Measurements from ENCODE around the gene ANKRD37. TPM values are rescaled to one million over a fixed set of nuclear protein-coding genes. Genes with fewer than 3 reads are reported as not detected.

Gene ANKRD37
- total and polyA plus RNA-seq, 2 donors (not counting 3 experiments of a cell fraction or from before 2014, with no cell fraction given), result 4.0 to 5.8 TPM

DNA sequence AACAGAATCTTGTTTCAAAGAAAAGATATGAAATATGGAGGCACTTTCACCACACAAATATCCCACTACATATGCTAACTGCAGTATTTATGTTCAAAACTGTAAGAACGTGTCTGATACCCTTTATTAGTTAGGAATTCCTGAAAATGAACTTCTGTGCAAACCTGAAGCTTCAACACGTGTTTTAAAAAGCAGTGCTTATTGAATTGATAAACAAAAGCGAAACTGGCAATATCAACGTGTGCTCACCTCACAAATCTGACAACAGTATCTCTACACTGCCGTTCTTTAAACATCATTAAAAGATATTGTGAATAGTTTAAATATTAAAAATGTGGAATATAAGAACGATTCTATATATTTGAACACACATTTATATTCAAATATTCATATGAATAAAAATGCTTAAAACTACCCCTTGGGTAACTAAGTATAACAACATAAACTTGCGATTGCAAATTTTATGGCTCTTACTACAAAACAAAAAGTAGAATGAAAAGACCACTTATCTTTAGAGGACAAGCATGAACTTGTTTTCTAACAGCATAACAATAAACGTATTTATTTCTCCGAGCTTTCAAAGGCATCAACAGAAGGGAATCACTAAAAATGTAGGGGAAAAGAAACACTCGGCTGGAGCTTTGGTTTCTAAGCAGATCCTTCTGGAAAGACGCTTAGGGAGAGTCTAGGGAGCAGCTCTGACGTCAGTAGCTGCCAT lies 1.2 kb upstream of the ANKRD37 start, which contains the start of gene LRP2BP:
LRP2BP (minus strand) TSS at position 687 of the 718 bp plus-strand sequence. CDS start 17,738 bp downstream, outside the sequence.
- ChIA-PET CTCF (interaction anchor here (1.0 to 4.2 kb wide), 7 partner anchors 10 to 643 kb away, joined by 3 to 24 read pairs (median 9); partner anchors contain the start of genes SNX25 and UFSP2), POLR2A (interaction anchor here (1.4 to 1.7 kb wide), 2 partner anchors 11 to 30 kb away, joined by 3 to 5 read pairs; no protein-coding TSS in a partner anchor)
- peak within 1 kb of the TSS; percentile 93 for H2AFZ ChIP-seq (ENCODE audit: low read depth, low read length)
- no peaks in the 10 kb centered on the region for H3K27me3 ChIP-seq (ENCODE audit: control insufficient read depth in 2 of 2, insufficient read depth in 2 of 2, low read length in 2 of 2)
- FAIRE-seq (no peak), DNase-seq (ENCODE audit: low read depth, low spot score) (peak; percentile 46)
- H3K36me3 ChIP-seq (ENCODE audit: control insufficient read depth in 2 of 2, extremely low read depth in 1 of 2, insufficient read depth in 2 of 2, low read length in 2 of 2), result no peaks in the 10 kb centered on the region
- dilution Hi-C loops (cut with MboI; ENCODE audit: extremely low pct_ligation_motif_present, low sequenced_read_pairs), result loop anchor here (25.0 kb wide), 1 partner anchor 108 kb away; no protein-coding TSS in a partner anchor
- peaks cover 36% of the 10 kb centered on the region for H3K4me1 ChIP-seq (ENCODE audit: control insufficient read depth, extremely low read depth, insufficient read depth, low read length)
- peak within 1 kb of the TSS; percentile 54 to 90 (median 87) for H3K4me3 ChIP-seq (replicated peaks in 1 of 3; ENCODE audit: insufficient read depth in 1 of 3, low read depth in 1 of 3, low read length in 3 of 3)
- H4K20me1 ChIP-seq (replicated peaks; ENCODE audit: control insufficient read depth, extremely low read depth, insufficient read depth, low read length), result no peaks in the 10 kb centered on the region
- H3K79me2 ChIP-seq (ENCODE audit: control insufficient read depth, insufficient read depth, low read length), result no peaks in the 10 kb centered on the region
- peak; percentile 41 for TF ChIP-seq JUN (IDR thresholded peaks at IDR 0.05; ENCODE audit: borderline replicate concordance, insufficient read depth, insufficient read length, low read depth)
- TF ChIP-seq EZH2 (IDR thresholded peaks at IDR 0.05; ENCODE audit: borderline replicate concordance, low read depth, low read length, severe bottlenecking), result no peak
- peak within 1 kb of the TSS; percentile 96 for H3K27ac ChIP-seq (ENCODE audit: insufficient read depth, low read depth, low read length)
- BruUV-seq (replicated peaks), result TSS peak; percentile 67
- peak within 1 kb of the TSS; percentile 99 for H3K4me2 ChIP-seq (ENCODE audit: insufficient read depth, low read length)
- no peaks in the 10 kb centered on the region for H3K9me3 ChIP-seq (replicated peaks; ENCODE audit: control insufficient read depth, insufficient read depth, low read length)
- intact Hi-C loops (cut with micrococcal nuclease), result loop anchor here (1.0 to 5.0 kb wide), 3 partner anchors 10 to 642 kb away; no protein-coding TSS in a partner anchor
- no peaks in the 10 kb centered on the region for H3K9me1 ChIP-seq (replicated peaks; ENCODE audit: control insufficient read depth, extremely low read depth, insufficient read depth, low read length)
- peak within 1 kb of the TSS; percentile 95 for H3K9ac ChIP-seq (replicated peaks; ENCODE audit: extremely low read depth, insufficient read depth, low read length)

DNA sequence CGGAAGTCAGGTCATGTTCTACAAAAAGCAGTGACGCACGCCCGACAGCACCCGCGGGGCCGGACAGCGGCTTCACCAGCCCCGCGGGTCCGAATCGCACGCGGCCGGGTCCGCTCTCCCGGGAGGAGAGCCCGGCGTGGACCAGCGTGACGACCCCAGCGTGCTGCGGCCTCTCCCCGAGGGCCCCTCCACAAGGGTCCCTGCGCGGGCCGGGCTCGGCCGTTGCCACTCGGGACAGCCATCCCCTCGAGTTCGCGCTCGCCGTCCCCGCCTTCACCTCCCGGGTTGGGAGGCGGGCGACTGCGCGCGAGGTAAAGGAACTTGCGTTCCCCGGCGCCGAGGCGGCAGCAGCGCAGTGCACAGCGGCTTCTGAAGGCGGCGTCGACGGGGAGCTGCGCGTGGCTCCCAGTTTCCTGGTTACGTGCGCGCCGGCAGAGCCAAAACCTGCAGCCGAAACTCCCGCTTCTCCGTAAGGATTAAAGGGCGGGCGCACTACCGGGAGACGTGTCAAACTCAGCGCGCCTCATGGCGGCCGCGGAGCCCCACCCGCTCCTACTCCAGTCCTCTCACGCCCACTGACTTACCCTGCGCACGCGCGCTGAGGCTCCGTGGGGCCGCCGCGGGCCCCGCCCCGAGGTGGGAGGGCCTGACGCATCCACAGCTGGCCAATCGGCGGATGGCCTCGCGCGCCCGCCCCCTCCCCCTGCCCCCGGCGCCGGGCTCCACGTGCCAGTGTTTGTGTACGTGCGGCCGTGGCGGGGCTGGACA lies 501 bp upstream of the ANKRD37 start:
- dilution Hi-C loops (cut with MboI; ENCODE audit: extremely low pct_ligation_motif_present, low sequenced_read_pairs), result loop anchor here (25.0 kb wide), 1 partner anchor 109 kb away; no protein-coding TSS in a partner anchor
- CTCF ChIA-PET, result interaction anchor here (0.9 to 4.2 kb wide), 8 partner anchors 10 to 211 kb away, joined by 3 to 24 read pairs (median 8); partner anchors contain the start of genes SNX25 and UFSP2

More for the DNA sequence above, 501 bp upstream of the ANKRD37 start:
- H3K9ac ChIP-seq (replicated peaks; ENCODE audit: extremely low read depth, insufficient read depth, low read length), result peak overlapping the region; percentile 95
- BruUV-seq (replicated peaks), result TSS peak; percentile 59
- no peaks in the 10 kb centered on the region for H3K9me3 ChIP-seq (replicated peaks; ENCODE audit: control insufficient read depth, insufficient read depth, low read length)
- H2AFZ ChIP-seq (ENCODE audit: low read depth, low read length), result peak overlapping the region; percentile 93
- H3K4me2 ChIP-seq (ENCODE audit: insufficient read depth, low read length), result peak overlapping the region; percentile 99
- no peaks in the 10 kb centered on the region for H3K9me1 ChIP-seq (replicated peaks; ENCODE audit: control insufficient read depth, extremely low read depth, insufficient read depth, low read length)
- peak overlapping the region; percentile 96 for H3K27ac ChIP-seq (ENCODE audit: insufficient read depth, low read depth, low read length)
- H3K79me2 ChIP-seq (ENCODE audit: control insufficient read depth, insufficient read depth, low read length), result no peaks in the 10 kb centered on the region
- TF ChIP-seq EZH2 (IDR thresholded peaks at IDR 0.05; ENCODE audit: borderline replicate concordance, low read depth, low read length, severe bottlenecking) (no peak), FOS (IDR thresholded peaks at IDR 0.05; ENCODE audit: borderline replicate concordance, insufficient read depth, low read length) (peak; percentile 6), POLR2AphosphoS5 (IDR thresholded peaks at IDR 0.05; ENCODE audit: insufficient read depth, low read depth, low read length) (peak; percentile 71), POLR2A (IDR thresholded peaks at IDR 0.05; ENCODE audit: low read depth, low read length) (peak; percentile 59), MYC (IDR thresholded peaks at IDR 0.05; ENCODE audit: low read depth, low read length) (no peak)
- TF ChIP-seq, protein P1, sequence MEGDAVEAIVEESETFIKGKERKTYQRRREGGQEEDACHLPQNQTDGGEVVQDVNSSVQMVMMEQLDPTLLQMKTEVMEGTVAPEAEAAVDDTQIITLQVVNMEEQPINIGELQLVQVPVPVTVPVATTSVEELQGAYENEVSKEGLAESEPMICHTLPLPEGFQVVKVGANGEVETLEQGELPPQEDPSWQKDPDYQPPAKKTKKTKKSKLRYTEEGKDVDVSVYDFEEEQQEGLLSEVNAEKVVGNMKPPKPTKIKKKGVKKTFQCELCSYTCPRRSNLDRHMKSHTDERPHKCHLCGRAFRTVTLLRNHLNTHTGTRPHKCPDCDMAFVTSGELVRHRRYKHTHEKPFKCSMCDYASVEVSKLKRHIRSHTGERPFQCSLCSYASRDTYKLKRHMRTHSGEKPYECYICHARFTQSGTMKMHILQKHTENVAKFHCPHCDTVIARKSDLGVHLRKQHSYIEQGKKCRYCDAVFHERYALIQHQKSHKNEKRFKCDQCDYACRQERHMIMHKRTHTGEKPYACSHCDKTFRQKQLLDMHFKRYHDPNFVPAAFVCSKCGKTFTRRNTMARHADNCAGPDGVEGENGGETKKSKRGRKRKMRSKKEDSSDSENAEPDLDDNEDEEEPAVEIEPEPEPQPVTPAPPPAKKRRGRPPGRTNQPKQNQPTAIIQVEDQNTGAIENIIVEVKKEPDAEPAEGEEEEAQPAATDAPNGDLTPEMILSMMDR (IDR thresholded peaks at IDR 0.05; ENCODE audit: extremely low read depth in 1 of 2, insufficient read depth in 1 of 2, low read depth in 1 of 2, low read length in 2 of 2), result no peak
- TF ChIP-seq, protein P2, sequence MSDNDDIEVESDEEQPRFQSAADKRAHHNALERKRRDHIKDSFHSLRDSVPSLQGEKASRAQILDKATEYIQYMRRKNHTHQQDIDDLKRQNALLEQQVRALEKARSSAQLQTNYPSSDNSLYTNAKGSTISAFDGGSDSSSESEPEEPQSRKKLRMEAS (IDR thresholded peaks at IDR 0.05; ENCODE audit: insufficient read depth, insufficient read length), result peak; percentile 69
- FAIRE-seq (peak; percentile 83), DNase-seq (ENCODE audit: low read depth, low spot score) (peak; percentile 99)
- peak overlapping the region; percentile 54 to 90 (median 87) for H3K4me3 ChIP-seq (replicated peaks in 1 of 3; ENCODE audit: insufficient read depth in 1 of 3, low read depth in 1 of 3, low read length in 3 of 3)
- POLR2A ChIA-PET, result interaction anchor here (1.4 to 1.7 kb wide), 2 partner anchors 11 to 29 kb away, joined by 3 to 5 read pairs; no protein-coding TSS in a partner anchor
- H3K36me3 ChIP-seq (ENCODE audit: control insufficient read depth in 2 of 2, extremely low read depth in 1 of 2, insufficient read depth in 2 of 2, low read length in 2 of 2), result no peaks in the 10 kb centered on the region
- intact Hi-C loops (cut with micrococcal nuclease), result loop anchor here (1.0 to 5.0 kb wide), 11 partner anchors 11 to 641 kb away; partner anchors contain the start of genes CCDC110 and UFSP2
- no peaks in the 10 kb centered on the region for H4K20me1 ChIP-seq (replicated peaks; ENCODE audit: control insufficient read depth, extremely low read depth, insufficient read depth, low read length)
- H3K27me3 ChIP-seq (ENCODE audit: control insufficient read depth in 2 of 2, insufficient read depth in 2 of 2, low read length in 2 of 2), result no peaks in the 10 kb centered on the region
- H3K4me1 ChIP-seq (ENCODE audit: control insufficient read depth, extremely low read depth, insufficient read depth, low read length), result peaks cover 37% of the 10 kb centered on the region
